ENCODE measurements around the gene SHROOM4. TPM values are rescaled to one million over a fixed set of nuclear protein-coding genes. Genes with fewer than 3 reads are reported as not detected.

SHROOM4 gene
- total and polyA plus RNA-seq, 3 experiments from 2014 or later, result not detected

- Mint-ChIP-seq H3K27ac (peak overlapping the region in 1 of 8 donors; percentile 16), H3K4me3 (no peak overlapping the region), H3K4me1 (no peaks in the 10 kb centered on the region), H3K27me3 (peaks cover 0 to 2% of the 10 kb centered on the region in 2 donors), H3K36me3 (no peaks in the 10 kb centered on the region), H3K9me3 (no peaks in the 10 kb centered on the region)
- Histone ChIP-seq H3K27me3 (ENCODE audit: insufficient read depth, low read length, poor library complexity, severe bottlenecking) (no peaks in the 10 kb centered on the region), H3K27ac (ENCODE audit: low read depth, low read length) (no peak overlapping the region), H3K36me3 (ENCODE audit: insufficient read depth, low read length) (no peaks in the 10 kb centered on the region), H3K4me3 (ENCODE audit: low read length) (no peak overlapping the region), H3K9me3 (ENCODE audit: low read length) (no peaks in the 10 kb centered on the region), H3K4me1 (ENCODE audit: insufficient read depth, low read length) (no peaks in the 10 kb centered on the region)
- DNase-seq, result no peak
- POLR2A ChIA-PET, result no interaction called here
- CTCF ChIA-PET, result no interaction called here
Measured at GRCh38 chrX:50617183-50617582, 196.8 kb downstream of the SHROOM4 start.

GRCh38 chrX:50615570-50616158 lies 198.3 kb downstream of the SHROOM4 start:
- no peaks in the 10 kb centered on the region for H3K36me3 Mint-ChIP-seq
- CTCF ChIA-PET, result no interaction called here
- H3K4me3 Mint-ChIP-seq, result no peak overlapping the region
- H3K9me3 Mint-ChIP-seq, result no peaks in the 10 kb centered on the region
- H3K4me3 ChIP-seq (ENCODE audit: low read length), result no peak overlapping the region
- no peak overlapping the region for H3K27ac ChIP-seq (ENCODE audit: low read depth, low read length)
- H3K4me1 Mint-ChIP-seq, result no peaks in the 10 kb centered on the region
- no peaks in the 10 kb centered on the region for H3K4me1 ChIP-seq (ENCODE audit: insufficient read depth, low read length)
- no peaks in the 10 kb centered on the region for H3K9me3 ChIP-seq (ENCODE audit: low read length)
- H3K27me3 Mint-ChIP-seq, result peaks cover 0 to 1% of the 10 kb centered on the region in 2 donors
- POLR2A ChIA-PET, result no interaction called here
- H3K27ac Mint-ChIP-seq, result no peak overlapping the region
- no peak for DNase-seq
- H3K27me3 ChIP-seq (ENCODE audit: insufficient read depth, low read length, poor library complexity, severe bottlenecking), result no peaks in the 10 kb centered on the region
- H3K36me3 ChIP-seq (ENCODE audit: insufficient read depth, low read length), result no peaks in the 10 kb centered on the region

GRCh38 chrX:50614460-50614859 lies 199.5 kb downstream of the SHROOM4 start:
- DNase-seq, result no peak
- no peak overlapping the region for H3K4me3 ChIP-seq (ENCODE audit: low read length)
- CTCF ChIA-PET, result no interaction called here
- H3K4me1 Mint-ChIP-seq, result no peaks in the 10 kb centered on the region
- H3K36me3 Mint-ChIP-seq, result no peaks in the 10 kb centered on the region
- H3K27ac Mint-ChIP-seq, result no peak overlapping the region
- H3K9me3 ChIP-seq (ENCODE audit: low read length), result no peaks in the 10 kb centered on the region
- no peaks in the 10 kb centered on the region for H3K9me3 Mint-ChIP-seq
- POLR2A ChIA-PET, result no interaction called here
- peaks cover 0 to 1% of the 10 kb centered on the region in 2 donors for H3K27me3 Mint-ChIP-seq
- H3K4me3 Mint-ChIP-seq, result no peak overlapping the region
- H3K4me1 ChIP-seq (ENCODE audit: insufficient read depth, low read length), result no peaks in the 10 kb centered on the region
- H3K27ac ChIP-seq (ENCODE audit: low read depth, low read length), result no peak overlapping the region
- no peaks in the 10 kb centered on the region for H3K27me3 ChIP-seq (ENCODE audit: insufficient read depth, low read length, poor library complexity, severe bottlenecking)
- H3K36me3 ChIP-seq (ENCODE audit: insufficient read depth, low read length), result no peaks in the 10 kb centered on the region

- Histone ChIP-seq H3K36me3 (ENCODE audit: insufficient read depth, low read length) (no peaks in the 10 kb centered on the region), H3K27me3 (ENCODE audit: insufficient read depth, low read length, poor library complexity, severe bottlenecking) (no peaks in the 10 kb centered on the region), H3K4me3 (ENCODE audit: low read length) (no peak overlapping the region), H3K27ac (ENCODE audit: low read depth, low read length) (no peak overlapping the region), H3K4me1 (ENCODE audit: insufficient read depth, low read length) (no peaks in the 10 kb centered on the region), H3K9me3 (ENCODE audit: low read length) (no peaks in the 10 kb centered on the region)
- ChIA-PET POLR2A (no interaction called here), CTCF (no interaction called here)
- Mint-ChIP-seq H3K27me3 (peaks cover 0 to 1% of the 10 kb centered on the region in 2 donors), H3K4me1 (no peaks in the 10 kb centered on the region), H3K27ac (no peak overlapping the region), H3K9me3 (no peaks in the 10 kb centered on the region), H3K4me3 (no peak overlapping the region), H3K36me3 (no peaks in the 10 kb centered on the region)
- no peak for DNase-seq
Measured at GRCh38 chrX:50613846-50614245, 200.1 kb downstream of the SHROOM4 start.

GRCh38 chrX:50609796-50610195 lies 204.2 kb downstream of the SHROOM4 start:
- peaks cover 6 to 14% of the 10 kb centered on the region in 2 donors for H3K27me3 Mint-ChIP-seq
- H3K27ac ChIP-seq (ENCODE audit: low read depth, low read length), result no peak overlapping the region
- no peaks in the 10 kb centered on the region for H3K9me3 ChIP-seq (ENCODE audit: low read length)
- no peaks in the 10 kb centered on the region for H3K36me3 Mint-ChIP-seq
- no peak overlapping the region for H3K4me3 ChIP-seq (ENCODE audit: low read length)
- H3K36me3 ChIP-seq (ENCODE audit: insufficient read depth, low read length), result no peaks in the 10 kb centered on the region
- H3K4me1 ChIP-seq (ENCODE audit: insufficient read depth, low read length), result no peaks in the 10 kb centered on the region
- H3K27me3 ChIP-seq (ENCODE audit: insufficient read depth, low read length, poor library complexity, severe bottlenecking), result no peaks in the 10 kb centered on the region
- CTCF ChIA-PET, result no interaction called here
- no peak overlapping the region for H3K4me3 Mint-ChIP-seq
- no peaks in the 10 kb centered on the region for H3K9me3 Mint-ChIP-seq
- H3K4me1 Mint-ChIP-seq, result no peaks in the 10 kb centered on the region
- no peak for DNase-seq
- no peak overlapping the region for H3K27ac Mint-ChIP-seq
- POLR2A ChIA-PET, result no interaction called here

- Mint-ChIP-seq H3K27me3 (peaks cover 13 to 20% of the 10 kb centered on the region in 2 donors), H3K27ac (no peak overlapping the region), H3K4me1 (no peaks in the 10 kb centered on the region), H3K9me3 (no peaks in the 10 kb centered on the region), H3K4me3 (no peak overlapping the region), H3K36me3 (no peaks in the 10 kb centered on the region)
- no peak for DNase-seq
- Histone ChIP-seq H3K4me3 (ENCODE audit: low read length) (no peak overlapping the region), H3K27me3 (ENCODE audit: insufficient read depth, low read length, poor library complexity, severe bottlenecking) (no peaks in the 10 kb centered on the region), H3K4me1 (ENCODE audit: insufficient read depth, low read length) (no peaks in the 10 kb centered on the region), H3K9me3 (ENCODE audit: low read length) (no peaks in the 10 kb centered on the region), H3K27ac (ENCODE audit: low read depth, low read length) (no peak overlapping the region), H3K36me3 (ENCODE audit: insufficient read depth, low read length) (no peaks in the 10 kb centered on the region)
- POLR2A ChIA-PET, result no interaction called here
- CTCF ChIA-PET, result no interaction called here
Measured at GRCh38 chrX:50606300-50606950, 207.6 kb downstream of the SHROOM4 start.

- ChIA-PET CTCF (no interaction called here), POLR2A (no interaction called here)
- no peak for DNase-seq
- H3K4me1 Mint-ChIP-seq, result no peaks in the 10 kb centered on the region
- Histone ChIP-seq H3K36me3 (ENCODE audit: insufficient read depth, low read length) (no peaks in the 10 kb centered on the region), H3K27ac (ENCODE audit: low read depth, low read length) (no peak overlapping the region), H3K4me3 (ENCODE audit: low read length) (no peak overlapping the region), H3K9me3 (ENCODE audit: low read length) (no peaks in the 10 kb centered on the region), H3K4me1 (ENCODE audit: insufficient read depth, low read length) (no peaks in the 10 kb centered on the region), H3K27me3 (ENCODE audit: insufficient read depth, low read length, poor library complexity, severe bottlenecking) (no peaks in the 10 kb centered on the region)
- no peak overlapping the region for H3K4me3 Mint-ChIP-seq
- H3K27me3 Mint-ChIP-seq, result peaks cover 4 to 6% of the 10 kb centered on the region in 2 donors
- no peaks in the 10 kb centered on the region for H3K36me3 Mint-ChIP-seq
- H3K9me3 Mint-ChIP-seq, result no peaks in the 10 kb centered on the region
- H3K27ac Mint-ChIP-seq, result no peak overlapping the region
Measured at GRCh38 chrX:50596056-50596455, 217.9 kb downstream of the SHROOM4 start.

- no peak for DNase-seq
- H3K4me1 ChIP-seq (ENCODE audit: insufficient read depth, low read length), result no peaks in the 10 kb centered on the region
- H3K4me3 ChIP-seq (ENCODE audit: low read length), result no peak overlapping the region
- H3K4me3 Mint-ChIP-seq, result no peak overlapping the region
- H3K9me3 Mint-ChIP-seq, result no peaks in the 10 kb centered on the region
- H3K27ac Mint-ChIP-seq, result no peak overlapping the region
- peaks cover 4 to 11% of the 10 kb centered on the region in 2 donors for H3K27me3 Mint-ChIP-seq
- no peaks in the 10 kb centered on the region for H3K4me1 Mint-ChIP-seq
- no peaks in the 10 kb centered on the region for H3K9me3 ChIP-seq (ENCODE audit: low read length)
- POLR2A ChIA-PET, result no interaction called here
- H3K27me3 ChIP-seq (ENCODE audit: insufficient read depth, low read length, poor library complexity, severe bottlenecking), result no peaks in the 10 kb centered on the region
- CTCF ChIA-PET, result no interaction called here
- no peaks in the 10 kb centered on the region for H3K36me3 ChIP-seq (ENCODE audit: insufficient read depth, low read length)
- no peaks in the 10 kb centered on the region for H3K36me3 Mint-ChIP-seq
- H3K27ac ChIP-seq (ENCODE audit: low read depth, low read length), result no peak overlapping the region
Measured at GRCh38 chrX:50594788-50595187, 219.2 kb downstream of the SHROOM4 start.
